ENCODE data around the gene KPNA2.

DNA sequence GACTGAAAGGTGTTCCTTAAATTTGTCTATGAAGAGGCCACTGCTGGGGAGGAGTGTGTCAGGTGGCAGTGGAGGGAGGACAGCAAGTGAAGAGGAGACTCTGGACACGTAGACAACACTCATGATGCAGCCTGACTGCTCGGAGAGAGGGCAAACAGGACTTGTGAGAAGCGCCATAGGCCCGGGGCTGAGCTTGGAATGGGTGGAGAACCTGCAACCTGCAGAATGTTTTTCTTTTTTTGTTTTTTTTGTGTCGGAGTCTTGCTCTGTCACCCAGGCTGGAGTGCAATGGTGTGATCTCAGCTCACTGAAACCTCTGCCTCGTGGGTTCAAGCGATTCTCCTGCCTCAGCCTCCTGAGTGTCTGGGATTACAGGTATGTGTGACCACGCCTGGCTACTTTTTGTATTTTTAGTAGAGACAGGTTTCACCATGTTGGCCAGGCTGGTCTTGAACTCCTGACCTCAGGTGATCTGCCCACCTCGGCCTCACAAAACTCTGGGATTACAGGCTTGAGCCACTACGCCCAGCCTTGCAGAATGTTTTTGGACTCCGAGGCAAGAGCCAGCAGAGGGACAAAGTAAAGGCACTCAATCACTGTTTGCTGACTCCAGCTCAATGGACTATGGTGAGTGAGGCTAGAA, 20.3 kb upstream of the KPNA2 start:
- TF ChIP-seq CTCF (IDR thresholded peaks at IDR 0.05; ENCODE audit: insufficient read depth, low read length): no peak
- TF ChIP-seq, protein P1, sequence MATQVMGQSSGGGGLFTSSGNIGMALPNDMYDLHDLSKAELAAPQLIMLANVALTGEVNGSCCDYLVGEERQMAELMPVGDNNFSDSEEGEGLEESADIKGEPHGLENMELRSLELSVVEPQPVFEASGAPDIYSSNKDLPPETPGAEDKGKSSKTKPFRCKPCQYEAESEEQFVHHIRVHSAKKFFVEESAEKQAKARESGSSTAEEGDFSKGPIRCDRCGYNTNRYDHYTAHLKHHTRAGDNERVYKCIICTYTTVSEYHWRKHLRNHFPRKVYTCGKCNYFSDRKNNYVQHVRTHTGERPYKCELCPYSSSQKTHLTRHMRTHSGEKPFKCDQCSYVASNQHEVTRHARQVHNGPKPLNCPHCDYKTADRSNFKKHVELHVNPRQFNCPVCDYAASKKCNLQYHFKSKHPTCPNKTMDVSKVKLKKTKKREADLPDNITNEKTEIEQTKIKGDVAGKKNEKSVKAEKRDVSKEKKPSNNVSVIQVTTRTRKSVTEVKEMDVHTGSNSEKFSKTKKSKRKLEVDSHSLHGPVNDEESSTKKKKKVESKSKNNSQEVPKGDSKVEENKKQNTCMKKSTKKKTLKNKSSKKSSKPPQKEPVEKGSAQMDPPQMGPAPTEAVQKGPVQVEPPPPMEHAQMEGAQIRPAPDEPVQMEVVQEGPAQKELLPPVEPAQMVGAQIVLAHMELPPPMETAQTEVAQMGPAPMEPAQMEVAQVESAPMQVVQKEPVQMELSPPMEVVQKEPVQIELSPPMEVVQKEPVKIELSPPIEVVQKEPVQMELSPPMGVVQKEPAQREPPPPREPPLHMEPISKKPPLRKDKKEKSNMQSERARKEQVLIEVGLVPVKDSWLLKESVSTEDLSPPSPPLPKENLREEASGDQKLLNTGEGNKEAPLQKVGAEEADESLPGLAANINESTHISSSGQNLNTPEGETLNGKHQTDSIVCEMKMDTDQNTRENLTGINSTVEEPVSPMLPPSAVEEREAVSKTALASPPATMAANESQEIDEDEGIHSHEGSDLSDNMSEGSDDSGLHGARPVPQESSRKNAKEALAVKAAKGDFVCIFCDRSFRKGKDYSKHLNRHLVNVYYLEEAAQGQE (IDR thresholded peaks at IDR 0.05; ENCODE audit: insufficient replicate concordance, low read depth): no peak
- TF ChIP-seq POLR2AphosphoS5 (IDR thresholded peaks at IDR 0.05; ENCODE audit: low read depth): no peak
- TF ChIP-seq GABPA (IDR thresholded peaks at IDR 0.05; ENCODE audit: low read depth): no peak
- no peak for TF ChIP-seq SPI1 (IDR thresholded peaks at IDR 0.05; ENCODE audit: borderline replicate concordance, low read depth)

All from HL-60 (cell line).